Rectal smooth muscle tissue (tissue), 1 donor: ENCODE data around the gene FUZ.

ENCODE experiments used
- H3K27ac ChIP-seq: one replicate; pipeline ENCODE4 v1.7.0; 2013; ENCODE audit warnings: low read depth, low read length, inconsistent platforms
- H3K27me3 ChIP-seq: one replicate; pipeline ENCODE4 v1.7.0; 2013; ENCODE audit warnings: low read length; ENCODE audit not compliant: control insufficient read depth, insufficient read depth
- H3K36me3 ChIP-seq: one replicate; pipeline ENCODE4 v1.7.0; 2013; ENCODE audit warnings: low read length; ENCODE audit not compliant: control insufficient read depth, insufficient read depth
- H3K4me1 ChIP-seq: one replicate; pipeline ENCODE4 v1.7.0; 2013; ENCODE audit warnings: low read length; ENCODE audit not compliant: control insufficient read depth, insufficient read depth
- H3K4me3 ChIP-seq: one replicate; pipeline ENCODE4 v1.7.0; 2013; ENCODE audit warnings: low read length
- H3K9ac ChIP-seq: one replicate; pipeline ENCODE4 v1.7.0; 2013; ENCODE audit warnings: low read length

The FUZ gene

DNA sequence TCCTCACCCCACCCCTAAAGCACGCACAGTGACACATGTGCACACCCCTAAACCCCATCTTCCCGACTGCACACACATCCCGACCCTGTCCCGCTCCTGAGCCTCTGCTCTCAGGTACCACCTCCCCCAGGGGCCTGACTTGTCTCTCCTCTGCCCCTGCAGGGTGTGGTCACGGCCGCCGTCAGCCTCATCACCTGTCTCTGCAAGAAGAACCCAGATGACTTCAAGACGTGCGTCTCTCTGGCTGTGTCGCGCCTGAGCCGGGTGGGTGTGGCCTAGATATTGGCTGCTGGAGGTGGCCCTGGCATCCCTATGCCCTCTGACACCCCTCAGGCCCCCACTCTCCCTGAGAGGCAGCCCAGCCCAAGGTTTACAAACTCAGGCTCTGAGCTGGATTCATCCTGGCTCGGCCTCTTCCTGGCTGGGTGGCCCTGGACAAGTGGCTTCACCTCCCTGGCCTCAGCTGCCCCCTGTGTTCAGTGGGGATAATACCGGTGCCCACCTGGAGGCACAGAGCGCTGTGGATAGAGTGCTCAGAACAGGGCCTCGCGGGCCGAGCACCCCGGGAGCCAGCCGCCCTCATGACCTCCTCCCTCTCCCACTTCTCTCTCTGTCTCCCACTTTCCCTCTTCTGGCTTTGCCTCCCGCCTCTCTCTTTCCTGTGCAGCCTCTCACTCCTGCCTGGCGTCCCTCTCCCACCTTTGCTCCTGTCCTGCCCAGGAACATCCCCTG is 20.1 kb downstream of the FUZ start:
- H3K4me1 ChIP-seq = no peaks in the 10 kb centered on the region
- H3K36me3 ChIP-seq = peaks cover 30% of the 10 kb centered on the region
- H3K27me3 ChIP-seq = no peaks in the 10 kb centered on the region
- H3K27ac ChIP-seq = no peak overlapping the region
- H3K9ac ChIP-seq = no peak overlapping the region
- H3K4me3 ChIP-seq = no peak overlapping the region

DNA sequence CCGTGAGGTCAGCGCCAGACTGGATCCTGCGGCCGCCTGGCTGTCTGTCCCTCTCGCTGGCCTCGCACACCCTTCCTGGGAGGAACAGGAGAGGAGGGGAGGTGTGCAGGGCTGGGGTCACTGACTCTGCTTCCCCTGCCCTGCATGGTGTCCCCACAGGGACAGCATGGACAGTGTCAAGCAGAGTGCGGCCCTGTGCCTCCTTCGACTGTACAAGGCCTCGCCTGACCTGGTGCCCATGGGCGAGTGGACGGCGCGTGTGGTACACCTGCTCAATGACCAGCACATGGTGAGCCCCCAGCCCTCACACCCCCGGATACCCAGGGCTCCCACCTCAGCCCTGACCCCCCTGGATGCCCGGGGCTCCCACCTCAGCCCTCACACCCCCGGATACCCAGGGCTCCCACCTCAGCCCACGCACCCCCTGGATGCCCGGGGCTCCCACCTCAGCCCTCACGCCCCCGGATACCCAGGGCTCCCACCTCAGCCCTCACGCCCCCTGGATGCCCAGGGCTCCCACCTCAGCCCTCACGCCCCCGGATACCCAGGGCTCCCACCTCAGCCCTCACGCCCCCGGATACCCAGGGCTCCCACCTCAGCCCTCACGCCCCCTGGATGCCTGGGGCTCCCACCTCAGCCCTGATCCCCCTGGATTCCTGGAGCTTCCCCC is 21.2 kb downstream of the FUZ start:
- Histone ChIP-seq H3K4me3 (no peak overlapping the region), H3K36me3 (peaks cover 30% of the 10 kb centered on the region), H3K27ac (no peak overlapping the region), H3K9ac (no peak overlapping the region), H3K27me3 (no peaks in the 10 kb centered on the region), H3K4me1 (no peaks in the 10 kb centered on the region)

DNA sequence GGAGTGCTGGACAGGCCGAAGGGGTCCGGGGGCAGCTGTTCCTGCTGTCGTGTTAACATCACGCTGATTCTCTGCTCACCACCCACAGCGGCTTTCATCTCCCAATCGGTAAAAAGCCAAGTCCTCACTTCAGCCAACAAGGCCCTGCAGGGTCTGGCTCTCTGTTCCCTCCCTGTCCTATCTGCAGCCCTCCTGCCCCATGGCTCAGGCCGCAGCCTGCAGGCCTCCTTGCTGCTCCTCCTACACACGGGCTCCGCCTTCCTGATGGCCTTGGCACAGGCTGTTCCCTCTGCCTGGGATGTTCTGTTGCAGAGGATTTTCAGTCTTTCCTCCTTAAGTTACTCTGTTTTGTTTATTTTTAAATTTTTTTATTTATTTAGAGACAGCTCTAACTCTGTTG is 22.2 kb downstream of the FUZ start:
- Histone ChIP-seq H3K4me1 (no peaks in the 10 kb centered on the region), H3K9ac (no peak overlapping the region), H3K36me3 (peaks cover 20% of the 10 kb centered on the region), H3K27ac (no peak overlapping the region), H3K27me3 (no peaks in the 10 kb centered on the region), H3K4me3 (no peak overlapping the region)

DNA sequence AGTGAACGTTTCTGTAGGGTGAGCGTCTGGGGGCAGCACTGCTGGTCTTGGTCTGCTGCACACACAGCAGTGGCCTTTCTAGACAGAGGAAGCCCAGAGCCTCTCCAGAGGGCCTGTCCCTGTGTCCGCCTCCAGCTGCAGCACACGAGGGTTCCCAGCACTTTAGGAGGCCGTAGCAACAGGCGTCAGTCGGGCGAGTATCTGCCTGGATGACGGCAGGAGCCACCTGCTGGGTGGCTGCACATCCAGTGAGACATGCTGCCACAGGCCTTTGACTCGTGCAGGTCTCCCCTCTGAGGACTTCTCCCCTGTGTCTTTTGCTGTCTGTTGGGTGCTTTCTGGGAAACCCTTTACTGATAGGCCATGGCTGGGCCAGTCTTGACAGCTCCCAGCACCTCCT is 24.2 kb downstream of the FUZ start:
- no peak overlapping the region for H3K4me3 ChIP-seq
- no peaks in the 10 kb centered on the region for H3K4me1 ChIP-seq
- H3K27ac ChIP-seq = no peak overlapping the region
- no peaks in the 10 kb centered on the region for H3K27me3 ChIP-seq
- peaks cover 17% of the 10 kb centered on the region for H3K36me3 ChIP-seq
- H3K9ac ChIP-seq = no peak overlapping the region

DNA sequence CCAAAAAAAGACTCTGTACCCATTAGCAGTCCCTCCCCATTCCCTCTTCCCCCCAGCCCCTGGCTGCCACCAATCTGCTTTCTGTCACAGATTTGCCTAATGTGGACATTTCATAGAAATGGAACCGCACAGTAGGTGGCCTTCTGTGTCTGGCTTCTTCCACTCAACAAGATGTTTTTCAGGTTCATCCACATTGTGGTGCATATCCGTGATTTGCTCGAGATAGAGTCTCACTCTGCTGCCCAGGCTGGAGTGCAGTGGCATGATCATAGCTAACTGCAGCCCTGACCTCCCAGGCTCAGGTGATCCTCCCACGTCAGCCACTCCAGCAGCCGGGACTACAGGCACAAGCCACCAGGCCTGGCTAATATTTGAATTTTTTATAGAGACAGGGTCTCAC is 25.3 kb downstream of the FUZ start:
- no peaks in the 10 kb centered on the region for H3K27me3 ChIP-seq
- H3K36me3 ChIP-seq = peaks cover 23% of the 10 kb centered on the region
- H3K9ac ChIP-seq = no peak overlapping the region
- H3K27ac ChIP-seq = no peak overlapping the region
- H3K4me1 ChIP-seq = no peaks in the 10 kb centered on the region
- H3K4me3 ChIP-seq = no peak overlapping the region

DNA sequence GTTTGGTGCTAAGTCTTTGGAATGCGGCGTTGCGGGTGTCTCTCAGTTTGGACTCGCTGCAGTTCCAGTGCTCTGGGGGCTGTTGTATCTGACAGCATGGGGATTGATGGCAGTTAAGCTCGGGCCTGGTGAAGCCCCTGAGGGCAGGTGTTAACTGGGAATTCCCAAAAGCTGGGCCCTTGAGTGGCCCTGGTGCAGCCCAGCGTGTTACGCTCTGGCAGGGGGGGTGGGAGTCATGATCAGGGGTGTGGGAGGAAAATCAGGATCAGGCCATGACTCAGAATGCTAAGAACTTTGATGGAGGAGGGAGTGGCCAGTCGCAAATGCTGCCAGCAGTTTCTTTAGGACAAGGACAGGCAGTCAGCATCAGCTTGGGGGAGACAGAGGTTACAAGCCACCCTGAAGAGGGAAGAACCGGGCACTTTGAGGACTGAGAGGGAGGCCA is 26.7 kb downstream of the FUZ start:
- Histone ChIP-seq H3K36me3 (peaks cover 25% of the 10 kb centered on the region), H3K9ac (no peak overlapping the region), H3K27me3 (no peaks in the 10 kb centered on the region), H3K4me3 (no peak overlapping the region), H3K27ac (no peak overlapping the region), H3K4me1 (no peaks in the 10 kb centered on the region)

DNA sequence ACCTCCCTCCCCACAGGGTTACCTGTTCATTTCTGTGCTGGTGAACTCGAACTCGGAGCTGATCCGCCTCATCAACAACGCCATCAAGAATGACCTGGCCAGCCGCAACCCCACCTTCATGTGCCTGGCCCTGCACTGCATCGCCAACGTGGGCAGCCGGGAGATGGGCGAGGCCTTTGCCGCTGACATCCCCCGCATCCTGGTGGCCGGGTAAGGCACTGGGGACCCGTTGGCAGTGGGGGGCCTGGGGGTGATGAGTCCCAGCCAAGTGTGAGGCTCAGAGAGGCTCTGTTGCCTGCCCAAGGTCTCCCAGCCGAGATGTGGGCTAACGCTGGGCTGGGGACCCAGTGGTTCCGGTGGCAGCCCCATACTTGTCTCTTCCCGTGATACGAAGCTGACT is 30.6 kb downstream of the FUZ start:
- no peak overlapping the region for H3K9ac ChIP-seq
- H3K4me3 ChIP-seq = no peak overlapping the region
- peaks cover 21% of the 10 kb centered on the region for H3K36me3 ChIP-seq
- no peaks in the 10 kb centered on the region for H3K27me3 ChIP-seq
- H3K4me1 ChIP-seq = no peaks in the 10 kb centered on the region
- H3K27ac ChIP-seq = no peak overlapping the region

DNA sequence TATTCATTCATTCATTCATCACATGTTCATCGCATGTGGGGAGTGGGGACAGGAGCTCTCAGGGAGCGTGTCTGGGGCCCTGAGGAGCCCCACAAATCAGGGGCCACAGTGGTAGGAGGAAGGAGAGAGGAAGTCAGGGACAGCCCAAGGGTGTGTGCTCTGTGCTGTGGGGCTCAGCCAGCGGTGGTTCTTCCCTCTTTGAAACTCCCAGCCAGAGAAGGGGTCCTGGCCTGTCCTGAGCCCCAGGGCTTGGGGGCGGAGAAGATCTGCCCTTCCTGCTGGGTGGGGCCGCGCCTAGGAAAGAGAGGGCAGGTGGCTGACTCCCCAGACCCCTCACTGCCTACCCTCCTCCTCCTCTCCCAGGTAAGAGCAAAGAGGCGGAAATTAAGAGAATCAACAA is 31.7 kb downstream of the FUZ start:
- Histone ChIP-seq H3K27ac (no peak overlapping the region), H3K27me3 (no peaks in the 10 kb centered on the region), H3K4me3 (no peak overlapping the region), H3K4me1 (no peaks in the 10 kb centered on the region), H3K36me3 (peaks cover 21% of the 10 kb centered on the region), H3K9ac (no peak overlapping the region)

DNA sequence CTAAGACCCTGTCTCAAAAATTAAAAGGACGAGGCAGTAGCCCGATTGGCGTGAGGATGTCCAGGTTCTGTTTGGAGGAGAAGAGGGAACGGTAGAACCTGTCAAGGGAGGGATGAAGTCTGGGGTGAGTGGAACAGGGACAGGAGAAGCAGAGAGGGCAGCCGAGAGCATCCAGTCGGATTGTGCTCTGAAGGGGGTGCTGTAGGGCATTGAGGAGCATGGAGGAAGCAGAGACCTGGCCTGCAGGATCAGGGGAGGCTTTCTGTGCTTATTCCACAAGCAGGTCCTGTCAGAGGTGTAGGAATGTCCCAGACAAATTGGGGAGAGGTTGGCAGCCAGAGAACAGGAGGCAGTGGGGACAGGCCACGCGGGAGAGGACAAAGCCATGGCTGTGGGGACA is 32.2 kb downstream of the FUZ start:
- H3K4me1 ChIP-seq = no peaks in the 10 kb centered on the region
- H3K27ac ChIP-seq = no peak overlapping the region
- H3K27me3 ChIP-seq = no peaks in the 10 kb centered on the region
- no peak overlapping the region for H3K9ac ChIP-seq
- peaks cover 21% of the 10 kb centered on the region for H3K36me3 ChIP-seq
- no peak overlapping the region for H3K4me3 ChIP-seq

DNA sequence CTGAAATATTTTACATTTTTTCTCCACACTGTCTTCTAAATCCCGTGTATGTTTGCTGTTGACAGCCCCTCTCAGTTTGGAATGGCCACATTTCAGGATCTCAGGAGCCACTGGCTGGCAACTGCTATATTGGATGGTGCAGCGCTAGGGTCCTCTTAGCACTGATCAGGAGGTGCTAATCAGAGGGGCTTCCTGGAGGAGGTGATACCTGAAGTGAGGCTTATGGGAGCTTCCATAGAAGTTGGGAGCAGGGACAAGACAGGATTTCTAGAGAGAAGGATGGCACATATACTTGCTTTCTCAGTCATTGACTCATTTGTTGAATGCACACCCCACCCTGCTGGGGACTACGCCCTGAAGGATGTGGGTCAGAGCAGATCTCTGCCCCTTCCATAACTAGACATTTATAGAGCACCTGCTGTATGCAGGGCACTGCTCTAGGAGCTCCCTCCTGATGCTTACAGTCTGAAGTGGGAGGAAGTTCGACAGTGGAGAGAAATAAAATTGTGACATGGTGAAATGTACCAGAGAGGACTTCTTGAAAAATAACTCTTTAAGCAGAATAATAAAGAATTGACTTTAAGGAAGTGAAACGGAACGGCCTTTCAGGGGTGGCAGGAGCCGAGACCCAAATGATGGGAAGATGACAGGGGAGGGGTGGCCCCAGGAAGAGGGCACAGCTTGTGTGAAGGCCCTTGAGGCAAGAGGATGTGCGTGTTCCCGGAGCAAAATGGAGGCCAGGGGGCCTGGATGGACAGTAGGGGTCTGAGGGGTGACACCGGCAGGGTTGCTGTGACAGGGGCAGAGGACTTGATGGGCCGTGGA is 33.1 kb downstream of the FUZ start:
- Histone ChIP-seq H3K9ac (no peak overlapping the region), H3K27ac (no peak overlapping the region), H3K27me3 (no peaks in the 10 kb centered on the region), H3K36me3 (peaks cover 17% of the 10 kb centered on the region), H3K4me1 (no peaks in the 10 kb centered on the region), H3K4me3 (no peak overlapping the region)

DNA sequence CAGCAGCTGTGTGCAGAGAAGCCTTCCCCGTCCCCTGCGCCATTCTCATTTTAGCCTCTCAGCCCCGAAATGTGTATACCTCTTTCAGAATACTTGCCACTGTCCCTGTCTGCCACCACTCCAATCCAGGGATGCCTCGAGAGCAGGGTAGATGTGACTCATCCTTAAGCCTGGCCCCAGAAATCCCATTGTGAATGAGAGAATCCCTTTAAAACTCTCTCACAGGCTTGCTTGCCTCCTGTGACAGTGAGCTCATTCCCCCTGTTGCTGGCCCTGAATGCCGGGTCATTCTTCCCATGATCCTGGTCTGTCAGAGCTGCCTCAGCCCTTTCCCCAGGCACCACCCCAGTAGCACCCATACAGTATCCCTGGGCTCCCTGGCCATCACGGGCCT is 36.7 kb downstream of the FUZ start:
- no peak overlapping the region for H3K9ac ChIP-seq
- H3K27ac ChIP-seq = no peak overlapping the region
- H3K4me3 ChIP-seq = no peak overlapping the region
- no peaks in the 10 kb centered on the region for H3K4me1 ChIP-seq
- H3K27me3 ChIP-seq = no peaks in the 10 kb centered on the region
- H3K36me3 ChIP-seq = peaks cover 2% of the 10 kb centered on the region

DNA sequence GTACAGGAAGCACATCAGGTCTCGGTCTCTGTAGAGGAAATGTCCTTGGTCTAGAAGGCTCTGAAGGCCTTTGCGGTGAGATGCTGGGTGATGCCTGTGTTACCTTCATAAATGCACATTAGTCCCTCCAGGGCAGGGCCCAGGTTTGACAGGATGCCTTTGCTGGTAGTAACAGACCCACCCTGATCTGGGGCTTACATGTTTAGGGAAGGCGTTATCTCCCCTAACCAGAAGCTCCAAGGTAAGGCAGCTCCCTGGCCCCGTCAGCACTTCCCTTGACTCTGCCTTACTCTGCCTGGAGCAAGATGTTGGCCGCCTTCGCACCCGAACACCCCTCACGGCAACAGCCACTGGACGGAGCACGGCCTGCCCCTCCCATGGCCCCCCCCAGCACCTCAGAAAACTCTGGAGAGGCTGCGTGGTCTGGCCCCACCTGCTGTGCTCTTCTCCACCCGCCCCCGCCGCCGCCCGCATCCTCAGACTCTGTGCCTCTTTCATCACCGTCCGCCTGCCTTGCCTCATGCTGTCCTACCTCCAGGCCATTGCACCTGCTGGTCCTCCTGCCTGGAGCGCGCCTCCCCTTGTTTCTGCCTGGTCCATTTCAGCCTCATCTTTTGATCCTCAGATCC is 37.2 kb downstream of the FUZ start:
- H3K4me3 ChIP-seq = no peak overlapping the region
- no peaks in the 10 kb centered on the region for H3K27me3 ChIP-seq
- no peak overlapping the region for H3K27ac ChIP-seq
- H3K4me1 ChIP-seq = no peaks in the 10 kb centered on the region
- H3K9ac ChIP-seq = no peak overlapping the region
- peaks cover 2% of the 10 kb centered on the region for H3K36me3 ChIP-seq
